PC-3 (cell line): ENCODE data around the gene ST8SIA4. TPM values are rescaled to one million over a fixed set of nuclear protein-coding genes. Genes with fewer than 3 reads are reported as not detected.

ENCODE experiments used
- ATAC-seq: fragments of 200-7000 bp; cut with Tn5 transposase; 2 replicates; pipeline ENCODE4 v1.9.1; 2020; ENCODE audit warnings: mild to moderate bottlenecking, moderate library complexity
- BruUV-seq: library from RNA; stranded (reverse); fragments of 400-500 nt; replicated peaks from 2 replicates; lab custom pipeline; 2021; lab: Mats Ljungman, UMichigan
- CTCF ChIA-PET: fragments of 300-600 bp; sonication (Branson Sonifier 250); formaldehyde crosslinking; loops from one replicate; lab custom pipeline; 2022; ENCODE audit warnings: antibody characterized with exemption; lab: Charles Lee
- POLR2A ChIA-PET: fragments of 300-600 bp; sonication (Branson Sonifier 250); formaldehyde crosslinking; loops from one replicate; lab custom pipeline; 2022; ENCODE audit warnings: antibody characterized with exemption; ENCODE audit not compliant: unreplicated experiment; lab: Charles Lee
- DNase-seq: peaks from one replicate; pipeline ENCODE4 v3.0.0-alpha.2; 2015
- H2AFZ ChIP-seq: fragments of 300-600 bp; sonication (generic); 2 replicates; pipeline ENCODE4 v1.6.0; 2016; ENCODE audit warnings: antibody characterized with exemption, low read length
- H3F3A ChIP-seq: fragments of 300-600 bp; sonication (generic); one replicate; pipeline ENCODE4 v1.6.0; 2017; ENCODE audit warnings: antibody characterized with exemption, low read length, control low read depth, mild to moderate bottlenecking; ENCODE audit not compliant: unreplicated experiment
- H3K27ac ChIP-seq: fragments of 300-600 bp; sonication (generic); 2 replicates; pipeline ENCODE4 v1.5.1; 2016; ENCODE audit warnings: mild to moderate bottlenecking, low read length
- H3K27me3 ChIP-seq: fragments of 300-600 bp; sonication (generic); 2 replicates; pipeline ENCODE4 v1.6.1; 2016; ENCODE audit warnings: low read length, mixed read lengths
- H3K36me3 ChIP-seq: fragments of 300-600 bp; sonication (generic); 2 replicates; pipeline ENCODE4 v1.6.1; 2016; ENCODE audit warnings: low read depth, mixed run types, low read length, mixed read lengths
- H3K4me1 ChIP-seq: fragments of 300-600 bp; sonication (generic); 2 replicates; pipeline ENCODE4 v1.5.1; 2016; ENCODE audit warnings: low read length; ENCODE audit not compliant: insufficient read depth
- H3K4me2 ChIP-seq: fragments of 300-600 bp; sonication (generic); 2 replicates; pipeline ENCODE4 v1.6.0; 2016; ENCODE audit warnings: low read length
- H3K4me3 ChIP-seq: fragments of 300-600 bp; sonication (generic); 2 replicates; pipeline ENCODE4 v1.5.1; 2016; ENCODE audit warnings: mild to moderate bottlenecking, low read length, mixed read lengths
- H3K79me2 ChIP-seq: fragments of 300-600 bp; sonication (generic); 2 replicates; pipeline ENCODE4 v1.6.1; 2017; ENCODE audit warnings: low read length, mixed read lengths
- H3K9ac ChIP-seq: fragments of 300-600 bp; sonication (generic); 2 replicates; pipeline ENCODE4 v1.6.0; 2016; ENCODE audit warnings: mild to moderate bottlenecking, low read length
- H3K9me2 ChIP-seq: fragments of 300-600 bp; sonication (generic); replicated peaks from 2 replicates; pipeline ENCODE4 v1.6.1; 2016; ENCODE audit warnings: mixed run types, low read length, mixed read lengths
- H3K9me3 ChIP-seq: fragments of 300-600 bp; sonication (generic); 2 replicates; pipeline ENCODE4 v1.6.1; 2016; ENCODE audit warnings: low read length, mixed read lengths
- H4K20me1 ChIP-seq: fragments of 300-600 bp; sonication (generic); 2 replicates; pipeline ENCODE4 v1.6.1; 2016; ENCODE audit warnings: low read length, mixed read lengths
- CTCF ChIP-seq: fragments of 300-600 bp; sonication (generic); conservative IDR thresholded peaks from 2 replicates; pipeline ENCODE4 v1.5.1; 2017; ENCODE audit warnings: antibody characterized with exemption, low read depth, mild to moderate bottlenecking, low read length
- EZH2 ChIP-seq: fragments of 300-600 bp; sonication (generic); IDR thresholded peaks from one replicate; pipeline ENCODE4 v1.6.1; 2017; ENCODE audit warnings: antibody characterized with exemption, mild to moderate bottlenecking, low read length; ENCODE audit not compliant: unreplicated experiment
- EZH2phosphoT487 ChIP-seq: fragments of 300-600 bp; sonication (generic); IDR thresholded peaks from 2 replicates; pipeline ENCODE4 v1.6.1; 2018; ENCODE audit warnings: mild to moderate bottlenecking, antibody characterized with exemption, low read length, borderline replicate concordance
- intact Hi-C: fragments of 100-400 bp; cut with micrococcal nuclease; formaldehyde crosslinking; loops from 2 replicates; pipeline ENCODE4 v1.9.0; 2023
- total RNA-seq: library from RNA; depleted of rRNA; stranded (reverse); fragments of >200 nt; gene quantifications from 2 replicates; pipeline ENCODE4 v1.2.3, GENCODE V29; 2014

The ST8SIA4 gene
- total RNA-seq, 1 experiment from 2014 or later = 0.91 TPM

- Histone ChIP-seq H2AFZ (no peak overlapping the region), H3K9me2 (no peaks in the 10 kb centered on the region), H3K4me3 (no peak overlapping the region), H3K27ac (no peak overlapping the region), H3K9ac (no peak overlapping the region), H4K20me1 (no peaks in the 10 kb centered on the region), H3K4me1 (peaks cover 12% of the 10 kb centered on the region), H3K27me3 (no peaks in the 10 kb centered on the region), H3K79me2 (no peaks in the 10 kb centered on the region), H3K9me3 (no peaks in the 10 kb centered on the region), H3F3A (no peaks in the 10 kb centered on the region), H3K4me2 (peak overlapping the region; percentile 1; the same call in 1 of the 2 replicates), H3K36me3 (no peaks in the 10 kb centered on the region)
- intact Hi-C loops = no loop called here
- peak; percentile 99 for ATAC-seq
- BruUV-seq = no TSS peak
- ChIA-PET POLR2A (no interaction called here), CTCF (no interaction called here)
- peak; percentile 77 for DNase-seq
- TF ChIP-seq EZH2 (no peak), EZH2phosphoT487 (no peak), CTCF (no peak)
Observed at GRCh38 chr5:100877274-100877673, 25.8 kb downstream of the ST8SIA4 start.

- H2AFZ ChIP-seq = no peak overlapping the region
- no peaks in the 10 kb centered on the region for H3K9me3 ChIP-seq
- CTCF ChIA-PET = no interaction called here
Observed at GRCh38 chr5:100872408-100873190, 30.5 kb downstream of the ST8SIA4 start.

More at GRCh38 chr5:100872408-100873190, 30.5 kb downstream of the ST8SIA4 start:
- TF ChIP-seq EZH2phosphoT487 = no peak
- TF ChIP-seq CTCF = no peak
- TF ChIP-seq EZH2 = no peak
- H3K36me3 ChIP-seq = no peaks in the 10 kb centered on the region
- H3K4me2 ChIP-seq = no peak overlapping the region
- no peak for DNase-seq
- H3K27ac ChIP-seq = no peak overlapping the region
- H3K4me1 ChIP-seq = peaks cover 10% of the 10 kb centered on the region
- no peak for ATAC-seq
- H3K79me2 ChIP-seq = no peaks in the 10 kb centered on the region
- no peaks in the 10 kb centered on the region for H3F3A ChIP-seq
- H3K9me2 ChIP-seq = no peaks in the 10 kb centered on the region
- H3K4me3 ChIP-seq = no peak overlapping the region
- POLR2A ChIA-PET = interaction anchor here (0.6 kb wide), 1 partner anchor 13 kb away, joined by 3 read pairs; no protein-coding TSS in a partner anchor
- no peaks in the 10 kb centered on the region for H3K27me3 ChIP-seq
- intact Hi-C loops = no loop called here
- no TSS peak for BruUV-seq
- no peaks in the 10 kb centered on the region for H4K20me1 ChIP-seq
- no peak overlapping the region for H3K9ac ChIP-seq
